22Rv1 (cell line): Measurements from ENCODE around the gene GHRH.

Experiments
- CTCF ChIP-seq: fragments of 450-650 bp; IDR thresholded peaks from 2 replicates; pipeline ENCODE4 v1.5.1; 2017; ENCODE audit warnings: mild to moderate bottlenecking
- ZFX ChIP-seq: fragments of 450-650 bp; IDR thresholded peaks from 2 replicates; pipeline ENCODE4 v1.6.1; 2017; ENCODE audit warnings: antibody characterized with exemption, borderline replicate concordance

GRCh38 chr20:37297066-37297736 is 35.6 kb upstream of the GHRH start:
- no peak for TF ChIP-seq CTCF
- TF ChIP-seq ZFX, result no peak
